Testis (tissue), 2 donors: ENCODE results near the gene CPA1.

Source experiments
- POLR2A ChIP-seq: fragments of 450-650 bp; IDR thresholded peaks from one replicate; pipeline ENCODE4 v1.6.1; 2017; ENCODE audit warnings: antibody characterized with exemption, mild to moderate bottlenecking, moderate library complexity
- TF ChIP-seq, protein P1 (sequence below), 3 experiments: fragments of 450-650 bp in 2 of 3; fragments of 200-600 bp in 1 of 3; sonication (generic) in 1 of 3; IDR thresholded peaks; one replicate each; pipeline ENCODE4 v1.5.1; 2016 to 2019; ENCODE audit warnings: antibody characterized with exemption in 3 of 3, mild to moderate bottlenecking in 2 of 3, moderate library complexity in 1 of 3

DNA sequence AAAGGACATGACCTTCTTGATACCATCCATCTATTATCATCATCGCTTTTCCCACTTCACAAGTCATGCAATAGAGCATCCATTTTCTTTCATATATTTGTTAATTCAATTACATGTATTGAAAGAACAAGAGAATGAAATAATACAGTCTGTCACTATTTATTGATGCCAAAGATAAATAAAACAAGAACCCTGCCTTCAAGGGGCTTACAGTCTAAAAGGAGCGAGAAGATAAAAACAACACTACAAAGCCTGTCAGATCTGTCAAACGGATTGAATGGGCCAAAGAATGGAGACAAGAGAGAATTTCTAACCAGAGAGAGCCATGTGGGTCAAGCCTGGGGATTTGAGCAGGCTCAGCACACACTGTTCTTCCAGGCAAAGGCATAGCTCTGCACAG, 19.8 kb upstream of the CPA1 start:
- no peak for TF ChIP-seq POLR2A
- TF ChIP-seq, protein P1, sequence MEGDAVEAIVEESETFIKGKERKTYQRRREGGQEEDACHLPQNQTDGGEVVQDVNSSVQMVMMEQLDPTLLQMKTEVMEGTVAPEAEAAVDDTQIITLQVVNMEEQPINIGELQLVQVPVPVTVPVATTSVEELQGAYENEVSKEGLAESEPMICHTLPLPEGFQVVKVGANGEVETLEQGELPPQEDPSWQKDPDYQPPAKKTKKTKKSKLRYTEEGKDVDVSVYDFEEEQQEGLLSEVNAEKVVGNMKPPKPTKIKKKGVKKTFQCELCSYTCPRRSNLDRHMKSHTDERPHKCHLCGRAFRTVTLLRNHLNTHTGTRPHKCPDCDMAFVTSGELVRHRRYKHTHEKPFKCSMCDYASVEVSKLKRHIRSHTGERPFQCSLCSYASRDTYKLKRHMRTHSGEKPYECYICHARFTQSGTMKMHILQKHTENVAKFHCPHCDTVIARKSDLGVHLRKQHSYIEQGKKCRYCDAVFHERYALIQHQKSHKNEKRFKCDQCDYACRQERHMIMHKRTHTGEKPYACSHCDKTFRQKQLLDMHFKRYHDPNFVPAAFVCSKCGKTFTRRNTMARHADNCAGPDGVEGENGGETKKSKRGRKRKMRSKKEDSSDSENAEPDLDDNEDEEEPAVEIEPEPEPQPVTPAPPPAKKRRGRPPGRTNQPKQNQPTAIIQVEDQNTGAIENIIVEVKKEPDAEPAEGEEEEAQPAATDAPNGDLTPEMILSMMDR (IDR thresholded peaks at IDR 0.05): no peak
